ENCODE results near the gene NQO2.

NQO2 gene

DNA sequence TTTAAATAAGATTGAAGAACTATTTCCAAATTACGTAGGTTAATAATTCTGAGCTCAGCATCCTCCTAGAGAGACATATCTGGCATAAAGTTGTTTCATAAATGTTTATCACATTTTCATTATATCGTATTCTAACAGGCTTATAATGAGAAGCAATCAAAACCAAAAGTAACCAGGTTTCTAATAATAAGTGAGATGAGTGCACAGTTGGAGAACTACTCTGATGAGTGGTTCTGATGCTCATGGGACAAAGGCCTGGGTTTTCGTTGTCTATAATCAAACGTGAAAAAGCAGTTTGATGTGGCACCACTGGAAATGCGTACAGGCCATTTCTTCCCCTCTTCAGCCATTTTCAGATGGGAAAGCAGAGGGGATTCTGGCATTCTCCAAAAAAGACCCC lies 23.6 kb upstream of the NQO2 start:
- peaks cover 5% of the 10 kb centered on the region for H3K4me1 ChIP-seq (ENCODE audit: control insufficient read depth, insufficient read depth, low read depth, low read length)
- DNase-seq: no peak
- no peaks in the 10 kb centered on the region for H3K36me3 ChIP-seq (ENCODE audit: control insufficient read depth in 1 of 2, insufficient read depth in 2 of 2, low read depth in 1 of 2, low read length in 2 of 2)
- no peak overlapping the region for H2AK5ac ChIP-seq (ENCODE audit: low read length, severe bottlenecking)
- H3K79me1 ChIP-seq (replicated peaks; ENCODE audit: low read length, poor library complexity, severe bottlenecking): no peaks in the 10 kb centered on the region
- no peaks in the 10 kb centered on the region for H3K27me3 ChIP-seq (ENCODE audit: control insufficient read depth in 1 of 2, insufficient read depth in 1 of 2, low read length in 2 of 2)
- no peak overlapping the region for H2BK12ac ChIP-seq (ENCODE audit: low read length in 2 of 2)
- H3K27ac ChIP-seq (ENCODE audit: low read length, poor library complexity, severe bottlenecking): no peak overlapping the region
- no peaks in the 10 kb centered on the region for H3K9me3 ChIP-seq (ENCODE audit: control insufficient read depth, low read length)
- peak overlapping the region; percentile 68 for H3K9ac ChIP-seq (ENCODE audit: low read length)
- no peak overlapping the region for H2BK5ac ChIP-seq (ENCODE audit: low read depth, low read length, poor library complexity, severe bottlenecking)
- no peak overlapping the region for H4K91ac ChIP-seq (ENCODE audit: low read length)
- H3K4me2 ChIP-seq (ENCODE audit: low read length, poor library complexity, severe bottlenecking): no peak overlapping the region
- no peak overlapping the region for H3K14ac ChIP-seq (ENCODE audit: low read length in 2 of 2)
- no peak overlapping the region for H3K18ac ChIP-seq (ENCODE audit: low read depth in 1 of 2, low read length in 2 of 2)
- no peak overlapping the region for H4K8ac ChIP-seq (ENCODE audit: low read length)
- no peak overlapping the region for H2BK120ac ChIP-seq (ENCODE audit: low read depth, low read length)
- no peak overlapping the region for H2AFZ ChIP-seq (ENCODE audit: low read depth, low read length)
- no peak overlapping the region for H3K4ac ChIP-seq (ENCODE audit: low read depth in 1 of 2, low read length in 2 of 2)
- WGBS: 98% methylated on average over 3 of the region's 5 CpGs
- H3K23ac ChIP-seq (ENCODE audit: low read length in 2 of 2): no peak overlapping the region
- no peak overlapping the region for H3K4me3 ChIP-seq (ENCODE audit: insufficient read depth in 1 of 2, low read depth in 1 of 2, low read length in 2 of 2)
- H2BK15ac ChIP-seq (ENCODE audit: low read depth, poor library complexity, severe bottlenecking): no peak overlapping the region

GRCh38 chr6:2976571-2977085 lies 23.1 kb upstream of the NQO2 start:
- Histone ChIP-seq H4K91ac (ENCODE audit: low read length) (no peak overlapping the region), H3K4me2 (ENCODE audit: low read length, poor library complexity, severe bottlenecking) (no peak overlapping the region), H3K4me1 (ENCODE audit: control insufficient read depth, insufficient read depth, low read depth, low read length) (peaks cover 5% of the 10 kb centered on the region), H2BK15ac (ENCODE audit: low read depth, poor library complexity, severe bottlenecking) (no peak overlapping the region), H3K9ac (ENCODE audit: low read length) (peak overlapping the region; percentile 68), H3K23ac (ENCODE audit: low read length in 2 of 2) (no peak overlapping the region), H3K36me3 (ENCODE audit: control insufficient read depth in 1 of 2, insufficient read depth in 2 of 2, low read depth in 1 of 2, low read length in 2 of 2) (no peaks in the 10 kb centered on the region), H2BK120ac (ENCODE audit: low read depth, low read length) (no peak overlapping the region), H4K8ac (ENCODE audit: low read length) (no peak overlapping the region), H3K4ac (ENCODE audit: low read depth in 1 of 2, low read length in 2 of 2) (no peak overlapping the region), H2AFZ (ENCODE audit: low read depth, low read length) (no peak overlapping the region), H3K4me3 (ENCODE audit: insufficient read depth in 1 of 2, low read depth in 1 of 2, low read length in 2 of 2) (no peak overlapping the region), H3K9me3 (ENCODE audit: control insufficient read depth, low read length) (no peaks in the 10 kb centered on the region), H3K27me3 (ENCODE audit: control insufficient read depth in 1 of 2, insufficient read depth in 1 of 2, low read length in 2 of 2) (no peaks in the 10 kb centered on the region), H2AK5ac (ENCODE audit: low read length, severe bottlenecking) (no peak overlapping the region), H3K27ac (ENCODE audit: low read length, poor library complexity, severe bottlenecking) (peak overlapping the region; percentile 56), H2BK12ac (ENCODE audit: low read length in 2 of 2) (no peak overlapping the region), H2BK5ac (ENCODE audit: low read depth, low read length, poor library complexity, severe bottlenecking) (no peak overlapping the region), H3K14ac (ENCODE audit: low read length in 2 of 2) (no peak overlapping the region), H3K79me1 (replicated peaks; ENCODE audit: low read length, poor library complexity, severe bottlenecking) (no peaks in the 10 kb centered on the region), H3K18ac (ENCODE audit: low read depth in 1 of 2, low read length in 2 of 2) (peak overlapping the region in 1 of 2 experiments; percentile 14)
- peak; percentile 61 for DNase-seq
- WGBS: 32% methylated on average over 6 of the region's 7 CpGs

GRCh38 chr6:2977290-2977689 lies 22.4 kb upstream of the NQO2 start:
- Histone ChIP-seq H3K4me1 (ENCODE audit: control insufficient read depth, insufficient read depth, low read depth, low read length) (peaks cover 5% of the 10 kb centered on the region), H2BK120ac (ENCODE audit: low read depth, low read length) (no peak overlapping the region), H3K27ac (ENCODE audit: low read length, poor library complexity, severe bottlenecking) (no peak overlapping the region), H4K8ac (ENCODE audit: low read length) (no peak overlapping the region), H2BK5ac (ENCODE audit: low read depth, low read length, poor library complexity, severe bottlenecking) (no peak overlapping the region), H4K91ac (ENCODE audit: low read length) (no peak overlapping the region), H3K4me2 (ENCODE audit: low read length, poor library complexity, severe bottlenecking) (no peak overlapping the region), H3K9ac (ENCODE audit: low read length) (peak overlapping the region; percentile 68), H3K14ac (ENCODE audit: low read length in 2 of 2) (no peak overlapping the region), H2AFZ (ENCODE audit: low read depth, low read length) (no peak overlapping the region), H2BK12ac (ENCODE audit: low read length in 2 of 2) (no peak overlapping the region), H3K4ac (ENCODE audit: low read depth in 1 of 2, low read length in 2 of 2) (no peak overlapping the region), H3K9me3 (ENCODE audit: control insufficient read depth, low read length) (no peaks in the 10 kb centered on the region), H3K79me1 (replicated peaks; ENCODE audit: low read length, poor library complexity, severe bottlenecking) (no peaks in the 10 kb centered on the region), H3K27me3 (ENCODE audit: control insufficient read depth in 1 of 2, insufficient read depth in 1 of 2, low read length in 2 of 2) (no peaks in the 10 kb centered on the region), H3K23ac (ENCODE audit: low read length in 2 of 2) (no peak overlapping the region), H2BK15ac (ENCODE audit: low read depth, poor library complexity, severe bottlenecking) (no peak overlapping the region), H3K36me3 (ENCODE audit: control insufficient read depth in 1 of 2, insufficient read depth in 2 of 2, low read depth in 1 of 2, low read length in 2 of 2) (no peaks in the 10 kb centered on the region), H2AK5ac (ENCODE audit: low read length, severe bottlenecking) (no peak overlapping the region), H3K18ac (ENCODE audit: low read depth in 1 of 2, low read length in 2 of 2) (no peak overlapping the region), H3K4me3 (ENCODE audit: insufficient read depth in 1 of 2, low read depth in 1 of 2, low read length in 2 of 2) (no peak overlapping the region)
- DNase-seq: no peak
- WGBS: 98% methylated on average over 4 of the region's 5 CpGs

- 81% methylated on average over 2 of the region's 3 CpGs for WGBS
- Histone ChIP-seq H3K9me3 (ENCODE audit: control insufficient read depth, low read length) (no peaks in the 10 kb centered on the region), H3K36me3 (ENCODE audit: control insufficient read depth in 1 of 2, insufficient read depth in 2 of 2, low read depth in 1 of 2, low read length in 2 of 2) (no peaks in the 10 kb centered on the region), H2AFZ (ENCODE audit: low read depth, low read length) (no peak overlapping the region), H3K27ac (ENCODE audit: low read length, poor library complexity, severe bottlenecking) (no peak overlapping the region), H4K91ac (ENCODE audit: low read length) (no peak overlapping the region), H2BK5ac (ENCODE audit: low read depth, low read length, poor library complexity, severe bottlenecking) (no peak overlapping the region), H3K9ac (ENCODE audit: low read length) (no peak overlapping the region), H3K4me1 (ENCODE audit: control insufficient read depth, insufficient read depth, low read depth, low read length) (peaks cover 5% of the 10 kb centered on the region), H3K23ac (ENCODE audit: low read length in 2 of 2) (no peak overlapping the region), H3K4me2 (ENCODE audit: low read length, poor library complexity, severe bottlenecking) (no peak overlapping the region), H3K4me3 (ENCODE audit: insufficient read depth in 1 of 2, low read depth in 1 of 2, low read length in 2 of 2) (no peak overlapping the region), H3K79me1 (replicated peaks; ENCODE audit: low read length, poor library complexity, severe bottlenecking) (no peaks in the 10 kb centered on the region), H2AK5ac (ENCODE audit: low read length, severe bottlenecking) (no peak overlapping the region), H4K8ac (ENCODE audit: low read length) (no peak overlapping the region), H3K27me3 (ENCODE audit: control insufficient read depth in 1 of 2, insufficient read depth in 1 of 2, low read length in 2 of 2) (no peaks in the 10 kb centered on the region), H2BK15ac (ENCODE audit: low read depth, poor library complexity, severe bottlenecking) (no peak overlapping the region), H3K18ac (ENCODE audit: low read depth in 1 of 2, low read length in 2 of 2) (no peak overlapping the region), H3K14ac (ENCODE audit: low read length in 2 of 2) (no peak overlapping the region), H2BK120ac (ENCODE audit: low read depth, low read length) (no peak overlapping the region), H2BK12ac (ENCODE audit: low read length in 2 of 2) (no peak overlapping the region), H3K4ac (ENCODE audit: low read depth in 1 of 2, low read length in 2 of 2) (no peak overlapping the region)
- no peak for DNase-seq
These were observed 21.7 kb upstream of the NQO2 start for GRCh38 chr6:2977799-2978590.
